GM19035 (cell line): Measurements from ENCODE around the gene TAC4.
A peak's percentile ranks its signal among the peaks of the same experiment; 100 is the strongest.

Experiments
- ATAC-seq: cut with Tn5 transposase; IDR thresholded peaks from one replicate; pipeline ENCODE4 v1.9.1; 2021; ENCODE audit not compliant: unreplicated experiment

Gene TAC4, protein sequence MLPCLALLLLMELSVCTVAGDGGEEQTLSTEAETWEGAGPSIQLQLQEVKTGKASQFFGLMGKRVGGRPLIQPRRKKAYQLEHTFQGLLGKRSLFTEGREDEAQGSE

DNA sequence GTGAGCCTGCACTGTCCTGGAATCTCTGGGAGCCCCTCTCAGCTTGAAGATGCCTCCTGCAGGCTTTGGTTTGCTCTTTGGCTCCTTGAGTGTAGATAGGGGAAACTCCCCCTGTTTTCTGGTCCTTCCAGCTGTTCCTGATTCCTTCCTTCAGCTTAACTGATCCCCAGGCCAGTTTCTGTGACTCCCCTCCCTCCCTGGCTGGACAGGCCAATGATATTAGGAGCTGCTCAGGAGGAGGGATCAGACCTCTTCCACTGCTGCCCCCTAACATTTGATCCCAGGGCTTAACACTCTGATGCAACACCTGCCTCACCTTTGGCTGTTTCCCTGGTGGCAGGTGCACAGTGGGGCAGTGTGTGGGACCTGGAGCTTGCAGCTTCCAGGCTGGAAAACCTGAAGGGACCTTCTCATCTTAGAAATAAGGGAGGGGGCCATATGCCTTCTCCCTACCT lies at the start of gene TAC4:
Gene TAC4, minus strand, starts transcription at position 51 of the 455 bp plus-strand sequence. CDS start 52 bp downstream, outside the sequence.
- ATAC-seq = no peak

GRCh38 chr17:49896860-49897259 lies 49.0 kb upstream of the TAC4 start:
- no peak for ATAC-seq

GRCh38 chr17:49896222-49896621 lies 48.4 kb upstream of the TAC4 start:
- no peak for ATAC-seq

- no peak for ATAC-seq
These were observed 47.9 kb upstream of the TAC4 start for GRCh38 chr17:49895812-49896211.

GRCh38 chr17:49894761-49895160 lies 46.9 kb upstream of the TAC4 start:
- ATAC-seq = no peak

DNA sequence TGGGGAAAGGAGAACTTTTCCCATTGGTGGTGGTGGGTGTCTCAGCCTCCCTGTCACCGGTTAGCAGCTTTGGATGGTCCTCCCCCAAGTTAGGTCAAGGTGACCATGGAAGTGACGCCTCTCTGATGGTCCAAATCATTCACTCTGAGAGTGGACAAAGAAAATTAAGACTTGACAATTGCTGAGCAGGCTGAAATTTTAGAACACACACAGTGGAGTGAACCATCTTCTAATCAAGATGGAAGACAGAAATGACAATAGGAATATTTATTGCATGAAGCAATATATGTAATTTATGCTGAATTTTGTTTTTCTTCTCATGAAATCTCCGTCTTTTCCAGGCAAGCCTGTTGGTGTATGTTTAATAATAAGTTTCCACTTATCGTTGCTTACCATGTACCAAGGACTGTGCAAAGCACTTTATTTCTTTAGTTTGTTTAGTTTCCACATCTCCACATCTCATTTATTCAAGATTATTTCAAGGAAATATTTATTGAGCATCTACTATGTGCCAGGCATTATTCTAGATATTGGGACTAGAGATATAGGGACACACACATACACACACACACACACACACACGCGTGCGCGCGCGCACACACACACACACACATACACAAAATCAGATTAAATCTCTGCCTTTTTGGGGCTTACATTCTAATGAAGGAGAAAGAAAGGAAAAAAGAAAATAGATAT lies 44.0 kb upstream of the TAC4 start:
- no peak for ATAC-seq

DNA sequence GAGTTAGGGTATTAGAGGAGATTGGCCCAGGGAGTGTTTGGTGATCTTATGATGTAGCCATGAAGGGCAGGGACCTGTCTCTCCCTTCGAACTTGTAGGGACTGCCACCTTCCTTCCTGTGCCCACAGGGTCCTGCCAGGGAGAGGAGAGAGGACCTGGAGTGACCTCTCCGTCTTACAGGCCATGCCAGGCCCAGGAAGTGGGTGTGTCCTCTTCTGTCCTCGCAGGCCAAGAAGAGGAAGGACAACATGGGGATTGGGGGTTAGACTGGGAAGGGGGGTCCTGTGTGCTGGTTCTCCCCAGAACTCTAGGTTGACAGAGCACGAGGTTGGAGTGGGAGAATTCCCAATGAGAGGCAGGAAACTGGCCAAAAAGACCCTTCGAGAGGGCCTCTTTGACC lies 43.4 kb upstream of the TAC4 start:
- ATAC-seq = no peak

DNA sequence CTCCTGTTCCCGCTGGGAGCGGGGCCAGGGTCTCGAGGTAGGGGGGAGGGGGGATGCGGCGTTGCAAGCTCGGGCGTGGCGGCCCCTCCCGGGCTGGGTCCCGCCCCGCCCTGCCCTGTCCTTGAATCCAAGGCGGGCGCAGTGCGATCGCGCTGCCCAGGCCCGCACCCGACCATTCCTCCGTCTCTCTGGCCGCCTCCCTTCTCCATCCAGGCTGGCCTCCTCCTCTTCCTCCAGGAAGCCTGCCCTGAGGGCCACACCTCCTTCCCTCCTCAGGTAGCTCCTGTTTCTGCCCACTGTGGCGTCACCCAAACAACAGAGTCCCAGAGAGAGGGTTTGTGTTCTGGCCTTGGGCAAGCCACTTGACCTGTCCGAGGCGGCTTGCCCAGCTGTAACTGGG lies 43.0 kb upstream of the TAC4 start:
- no peak for ATAC-seq

DNA sequence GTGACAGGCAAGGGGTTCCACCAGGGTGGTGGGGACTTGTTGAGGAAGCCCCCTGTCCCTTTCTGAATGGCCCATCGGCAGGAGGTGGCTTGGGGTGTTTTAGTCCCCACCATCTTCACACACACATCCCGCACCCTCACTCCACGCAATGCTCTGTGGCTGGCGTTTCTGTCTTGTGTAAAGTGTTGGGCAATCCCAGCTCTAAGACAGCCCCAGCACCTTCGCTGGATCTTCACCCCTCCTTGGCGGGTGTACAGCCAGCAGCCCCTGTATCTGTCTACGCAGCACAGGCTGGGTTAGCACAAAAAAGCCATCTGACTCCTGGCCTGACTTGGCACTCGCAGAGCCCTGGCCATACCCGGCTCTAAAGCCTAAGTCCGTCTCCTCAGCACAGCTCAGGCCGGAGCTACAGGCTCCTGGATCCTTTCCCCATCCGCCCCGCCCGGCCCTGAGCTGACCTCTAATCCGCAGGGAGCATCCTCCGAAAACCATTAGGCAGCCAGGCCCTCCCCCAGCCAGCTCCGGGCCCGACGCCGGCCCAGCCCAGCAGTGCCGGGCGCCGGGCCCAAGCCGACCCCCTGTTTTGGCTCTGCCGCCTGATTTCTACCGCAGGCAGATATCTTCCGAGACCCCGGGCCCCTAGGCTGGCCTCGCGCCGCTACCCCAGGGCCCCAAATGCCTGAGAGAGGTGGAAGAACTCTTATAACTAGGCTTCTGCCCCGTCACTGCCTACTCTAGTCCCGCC lies 42.4 kb upstream of the TAC4 start:
- ATAC-seq = no peak

DNA sequence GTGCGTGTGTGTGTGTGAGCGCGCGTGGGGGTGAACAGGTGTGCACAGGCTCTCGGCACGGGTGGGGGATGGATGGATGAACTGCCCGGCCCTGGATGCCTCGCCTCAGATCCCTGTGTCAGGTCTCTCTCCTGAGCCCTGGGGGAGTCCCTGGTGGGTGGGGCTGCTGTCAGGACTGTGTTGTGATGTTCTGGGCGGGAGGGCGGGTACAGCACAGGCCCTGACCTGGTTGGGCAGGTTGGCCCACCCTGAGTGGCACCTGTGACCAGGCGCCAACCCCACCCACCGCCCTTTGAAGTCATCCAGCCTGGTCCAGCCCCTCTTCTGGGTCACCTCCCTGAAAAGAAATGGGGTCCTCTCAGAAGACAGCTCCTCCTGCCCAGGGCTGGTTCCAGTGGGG lies 41.6 kb upstream of the TAC4 start:
- no peak for ATAC-seq

GRCh38 chr17:49887744-49888360 lies 40.0 kb upstream of the TAC4 start:
- no peak for ATAC-seq

DNA sequence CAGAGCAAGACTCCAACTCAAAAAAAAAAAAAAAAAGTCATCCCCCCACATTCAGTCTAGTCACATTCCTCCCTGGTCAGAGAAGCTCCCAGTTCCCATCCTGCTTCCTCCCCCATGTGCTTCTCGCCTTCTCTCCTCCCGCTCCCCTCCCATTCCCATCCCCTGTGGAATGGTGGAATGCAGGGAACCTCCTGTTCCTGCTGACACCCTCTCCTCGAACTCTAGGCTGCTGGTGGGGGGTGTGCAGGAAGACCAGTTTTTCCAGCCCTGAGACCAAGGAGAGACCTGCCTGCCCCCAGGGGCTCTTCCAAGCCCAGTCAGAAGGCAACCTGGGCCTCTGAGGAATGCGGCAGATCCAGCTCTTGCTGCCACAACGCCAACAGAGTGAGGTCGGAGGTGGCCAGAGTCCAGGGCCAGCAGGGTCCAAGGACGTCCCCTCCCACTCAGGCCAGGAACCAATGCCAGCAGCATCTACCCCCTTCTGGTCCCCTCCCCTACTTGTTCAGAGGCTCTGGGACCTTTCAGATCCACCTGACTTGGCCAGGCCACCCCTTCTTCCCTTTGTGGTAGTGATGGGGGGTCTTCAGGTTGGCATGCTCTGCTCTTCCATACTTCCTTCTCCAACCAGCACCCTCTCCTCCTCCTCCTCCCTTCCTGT lies 39.3 kb upstream of the TAC4 start:
- ATAC-seq = no peak

DNA sequence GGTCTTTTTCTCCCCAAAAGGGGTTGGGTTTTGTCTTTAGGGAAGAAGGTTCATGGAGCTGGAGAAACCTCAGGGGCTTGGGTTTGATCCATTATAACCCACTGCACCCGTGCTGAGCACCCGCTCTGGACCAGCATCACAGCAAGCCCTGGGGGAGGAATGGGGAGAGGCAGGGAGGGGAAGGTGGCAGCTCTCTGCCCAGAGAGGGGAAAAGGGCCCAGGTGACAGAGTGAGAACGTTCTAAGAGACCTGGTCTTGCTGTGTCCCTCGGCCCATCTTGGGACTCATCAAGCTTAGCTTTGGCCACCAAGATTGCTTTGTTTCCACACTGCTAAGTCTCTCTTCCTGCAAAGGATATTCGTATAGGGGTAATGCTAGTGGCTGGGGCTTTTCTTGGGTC lies 38.2 kb upstream of the TAC4 start:
- ATAC-seq = no peak

- ATAC-seq = no peak
These were observed 34.6 kb upstream of the TAC4 start for GRCh38 chr17:49882434-49882833.

DNA sequence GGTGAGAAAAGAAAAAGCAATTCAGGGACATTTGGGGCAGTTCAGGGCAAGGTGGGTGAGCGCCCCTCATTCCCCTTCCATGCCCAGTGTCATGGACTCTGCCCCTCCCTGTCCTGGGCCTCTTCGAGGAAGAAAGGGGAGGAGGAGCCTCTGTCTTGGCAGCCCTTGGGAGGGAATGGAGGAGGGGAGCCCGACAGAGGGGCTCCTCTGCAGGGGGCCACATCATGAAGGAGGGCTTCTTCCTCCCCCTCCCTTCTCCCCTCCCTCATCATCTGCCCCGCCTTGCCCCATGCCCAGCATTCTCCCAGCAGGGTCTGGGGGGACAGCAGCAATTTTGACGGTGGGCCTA lies 33.2 kb upstream of the TAC4 start:
- ATAC-seq = no peak

- ATAC-seq = peak; percentile 73
These were observed 32.6 kb upstream of the TAC4 start for GRCh38 chr17:49880291-49881053.

DNA sequence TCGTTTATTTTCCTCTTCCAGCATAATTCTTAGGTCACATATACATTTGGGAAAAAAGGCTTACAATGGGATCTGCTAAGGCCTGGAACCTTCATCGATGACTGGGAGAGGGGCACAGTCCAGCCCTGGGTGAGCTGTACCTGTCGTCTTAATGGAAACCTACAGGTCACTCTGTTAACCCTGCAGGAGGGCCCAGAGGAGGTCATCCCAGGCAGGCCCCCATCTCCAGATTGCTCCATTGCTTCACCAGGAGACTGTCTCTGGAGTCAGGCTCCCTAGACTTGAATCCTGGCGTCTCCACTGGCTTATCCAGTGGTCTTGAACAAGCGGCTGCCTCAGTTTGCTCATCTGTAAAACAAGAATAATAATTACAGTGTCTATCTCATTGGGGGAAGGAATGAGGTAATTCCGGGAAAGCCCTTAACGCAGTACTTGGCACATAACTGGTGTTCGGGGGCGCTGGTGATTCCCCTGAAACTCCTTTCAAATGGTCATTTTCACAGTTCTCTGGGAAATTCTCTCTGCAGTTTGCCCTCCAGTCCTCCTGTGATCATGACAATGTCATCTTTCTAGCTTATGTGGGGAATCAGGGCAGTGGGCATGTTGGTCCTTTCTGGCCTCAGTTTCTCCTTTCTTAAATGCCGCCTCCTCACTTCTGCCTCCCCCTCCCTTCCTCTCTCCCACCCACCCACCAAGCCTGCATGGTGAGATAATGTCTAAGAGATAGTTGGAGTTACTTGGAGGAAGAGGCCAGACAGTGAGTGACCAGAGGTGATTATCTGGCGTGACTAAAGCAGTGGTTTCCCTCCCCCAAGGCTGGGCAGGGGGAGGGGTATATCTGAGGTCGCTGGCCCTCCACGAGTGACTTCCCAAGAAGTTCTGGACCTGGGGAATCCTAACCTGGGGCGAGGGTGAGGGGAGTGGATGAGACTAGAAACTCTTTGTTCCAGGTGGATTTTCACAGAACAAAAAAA lies 31.3 kb upstream of the TAC4 start:
- no peak for ATAC-seq

DNA sequence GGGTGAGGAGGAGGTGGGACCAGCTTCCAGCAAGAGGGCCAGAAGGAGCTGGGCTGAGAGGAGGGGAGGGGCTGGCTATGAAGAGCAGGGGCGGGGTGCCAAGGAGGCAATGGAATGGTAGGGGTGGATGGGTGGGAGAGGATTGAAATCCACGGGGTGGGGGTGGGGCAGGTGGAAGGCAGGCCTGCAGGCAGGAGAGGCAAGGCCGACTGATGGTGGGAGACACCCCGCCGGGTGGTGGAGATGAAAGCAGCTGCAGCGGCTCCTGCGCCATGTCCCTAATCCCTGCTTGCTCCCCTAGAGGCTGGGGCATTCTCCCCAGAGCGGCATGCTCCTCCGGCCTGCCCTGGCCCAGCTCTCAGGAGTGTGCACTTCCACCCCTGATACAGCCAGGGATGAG lies 27.8 kb upstream of the TAC4 start:
- ATAC-seq = no peak

DNA sequence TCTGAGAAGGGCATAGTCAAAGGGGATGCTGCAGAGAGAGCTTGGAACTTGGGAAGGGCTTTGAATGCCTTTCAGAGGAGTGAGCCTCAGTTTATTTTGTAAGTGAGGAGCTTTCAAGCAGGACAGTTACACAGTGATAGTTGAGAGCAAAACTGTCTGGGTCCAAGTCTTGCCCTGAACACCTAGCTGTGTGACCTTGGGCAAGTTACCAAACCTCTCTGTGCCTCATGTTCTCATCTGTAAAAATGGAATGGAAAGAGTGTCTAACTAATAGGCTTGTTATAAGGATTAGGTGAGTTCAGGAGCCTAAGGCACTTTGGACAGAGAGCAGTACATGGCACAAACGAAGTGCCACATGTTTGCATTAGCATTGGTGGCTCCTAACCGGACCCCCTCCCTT lies 27.0 kb upstream of the TAC4 start:
- no peak for ATAC-seq

DNA sequence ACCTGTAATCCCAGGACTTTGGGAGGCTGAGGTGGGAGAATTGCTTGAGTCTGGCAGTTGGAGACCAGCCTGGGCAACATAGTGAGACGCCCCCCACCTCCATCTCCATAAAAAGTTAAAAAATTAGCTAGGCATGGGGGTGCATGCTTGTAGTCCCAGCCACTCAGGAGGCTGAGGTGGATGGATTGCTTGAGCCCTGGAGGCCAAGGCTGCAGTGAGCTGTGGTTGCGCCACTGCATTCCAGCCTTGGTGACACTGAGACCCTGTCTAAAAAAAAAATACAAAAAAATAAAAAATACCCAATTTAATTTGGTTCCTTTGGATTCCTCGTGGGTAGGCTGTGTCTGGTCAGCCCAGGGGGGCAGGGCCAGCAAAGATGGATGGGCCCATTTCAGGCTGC lies 26.1 kb upstream of the TAC4 start:
- ATAC-seq = no peak
